22Rv1 (cell line): ENCODE results near the gene C6orf132.

ENCODE experiments used
- ZFX ChIP-seq: fragments of 450-650 bp; IDR thresholded peaks from 2 replicates; pipeline ENCODE4 v1.6.1; 2017; ENCODE audit warnings: antibody characterized with exemption, borderline replicate concordance
- TF ChIP-seq, protein P1 (sequence below): fragments of 450-650 bp; IDR thresholded peaks from 2 replicates; pipeline ENCODE4 v1.5.1; 2017; ENCODE audit warnings: mild to moderate bottlenecking

DNA sequence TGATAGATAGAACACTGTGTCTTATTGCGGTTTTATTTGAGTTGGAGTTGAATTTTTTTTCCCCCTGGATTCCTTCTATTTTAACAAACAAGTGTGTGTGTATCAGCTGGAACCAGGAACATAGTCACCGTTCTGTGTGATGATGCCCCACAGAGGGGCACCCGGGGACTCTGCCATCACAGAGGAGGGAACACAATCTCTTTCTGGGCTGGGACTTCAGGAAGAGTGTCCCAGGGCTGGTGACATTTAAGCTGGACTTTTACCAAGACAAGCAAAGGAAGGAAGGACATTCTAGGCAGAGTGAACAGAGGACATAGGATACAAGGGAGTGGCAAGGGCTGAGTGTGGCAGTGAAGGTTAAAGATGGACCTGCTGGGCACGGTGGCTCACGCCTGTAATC lies 58.9 kb downstream of the C6orf132 start:
- TF ChIP-seq, protein P1, sequence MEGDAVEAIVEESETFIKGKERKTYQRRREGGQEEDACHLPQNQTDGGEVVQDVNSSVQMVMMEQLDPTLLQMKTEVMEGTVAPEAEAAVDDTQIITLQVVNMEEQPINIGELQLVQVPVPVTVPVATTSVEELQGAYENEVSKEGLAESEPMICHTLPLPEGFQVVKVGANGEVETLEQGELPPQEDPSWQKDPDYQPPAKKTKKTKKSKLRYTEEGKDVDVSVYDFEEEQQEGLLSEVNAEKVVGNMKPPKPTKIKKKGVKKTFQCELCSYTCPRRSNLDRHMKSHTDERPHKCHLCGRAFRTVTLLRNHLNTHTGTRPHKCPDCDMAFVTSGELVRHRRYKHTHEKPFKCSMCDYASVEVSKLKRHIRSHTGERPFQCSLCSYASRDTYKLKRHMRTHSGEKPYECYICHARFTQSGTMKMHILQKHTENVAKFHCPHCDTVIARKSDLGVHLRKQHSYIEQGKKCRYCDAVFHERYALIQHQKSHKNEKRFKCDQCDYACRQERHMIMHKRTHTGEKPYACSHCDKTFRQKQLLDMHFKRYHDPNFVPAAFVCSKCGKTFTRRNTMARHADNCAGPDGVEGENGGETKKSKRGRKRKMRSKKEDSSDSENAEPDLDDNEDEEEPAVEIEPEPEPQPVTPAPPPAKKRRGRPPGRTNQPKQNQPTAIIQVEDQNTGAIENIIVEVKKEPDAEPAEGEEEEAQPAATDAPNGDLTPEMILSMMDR: no peak
- TF ChIP-seq ZFX: no peak
